B cell (primary cell): ENCODE data around the gene TAF1B.

ENCODE experiments used
- EZH2 ChIP-seq: IDR thresholded peaks from 2 replicates; pipeline ENCODE4 v1.6.1; 2012; ENCODE audit warnings: borderline replicate concordance, low read depth, mild to moderate bottlenecking, moderate library complexity, low read length; ENCODE audit not compliant: insufficient read depth, poor library complexity, severe bottlenecking
- TF ChIP-seq, protein P1 (sequence below): fragments of 200-600 bp; IDR thresholded peaks from one replicate; pipeline ENCODE4 v1.8.0; 2022; ENCODE audit warnings: antibody characterized with exemption, mild to moderate bottlenecking

DNA sequence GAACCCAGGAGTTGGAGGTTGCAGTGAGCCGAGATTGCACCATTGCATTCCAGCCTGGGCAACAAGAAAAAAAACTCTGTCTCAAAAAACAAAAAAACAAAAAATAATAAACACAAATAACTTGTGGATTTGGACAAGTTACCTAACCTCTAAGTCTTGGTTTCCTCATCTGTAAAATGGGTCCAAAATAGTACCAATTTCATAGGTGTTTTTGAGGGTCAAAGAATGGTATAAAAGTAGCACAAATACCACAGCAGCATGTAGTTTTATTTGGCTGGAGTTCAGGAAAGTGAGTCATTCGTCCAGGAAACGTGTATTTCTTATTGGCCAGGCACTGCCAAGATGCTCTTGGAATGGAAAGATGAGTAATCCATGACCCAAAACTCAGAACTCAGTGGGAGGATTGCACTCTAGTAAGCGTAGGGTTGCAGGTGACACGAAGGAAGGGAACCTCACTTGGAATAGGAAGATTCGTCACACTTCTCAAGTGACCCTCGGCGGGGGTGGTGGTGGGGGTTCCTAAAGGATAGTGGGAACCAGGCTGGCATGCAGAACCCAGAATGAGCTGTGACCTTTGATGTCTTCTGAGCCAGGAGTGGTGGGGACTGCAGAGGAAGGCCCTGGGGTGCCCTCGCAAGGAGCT is 132.7 kb downstream of the TAF1B start:
- no peak for TF ChIP-seq EZH2
- TF ChIP-seq, protein P1, sequence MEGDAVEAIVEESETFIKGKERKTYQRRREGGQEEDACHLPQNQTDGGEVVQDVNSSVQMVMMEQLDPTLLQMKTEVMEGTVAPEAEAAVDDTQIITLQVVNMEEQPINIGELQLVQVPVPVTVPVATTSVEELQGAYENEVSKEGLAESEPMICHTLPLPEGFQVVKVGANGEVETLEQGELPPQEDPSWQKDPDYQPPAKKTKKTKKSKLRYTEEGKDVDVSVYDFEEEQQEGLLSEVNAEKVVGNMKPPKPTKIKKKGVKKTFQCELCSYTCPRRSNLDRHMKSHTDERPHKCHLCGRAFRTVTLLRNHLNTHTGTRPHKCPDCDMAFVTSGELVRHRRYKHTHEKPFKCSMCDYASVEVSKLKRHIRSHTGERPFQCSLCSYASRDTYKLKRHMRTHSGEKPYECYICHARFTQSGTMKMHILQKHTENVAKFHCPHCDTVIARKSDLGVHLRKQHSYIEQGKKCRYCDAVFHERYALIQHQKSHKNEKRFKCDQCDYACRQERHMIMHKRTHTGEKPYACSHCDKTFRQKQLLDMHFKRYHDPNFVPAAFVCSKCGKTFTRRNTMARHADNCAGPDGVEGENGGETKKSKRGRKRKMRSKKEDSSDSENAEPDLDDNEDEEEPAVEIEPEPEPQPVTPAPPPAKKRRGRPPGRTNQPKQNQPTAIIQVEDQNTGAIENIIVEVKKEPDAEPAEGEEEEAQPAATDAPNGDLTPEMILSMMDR = no peak
